Measurements from ENCODE around the gene RARRES2.

GRCh38 chr7:150371131-150371995 is 29.9 kb upstream of the RARRES2 start:
- TF ChIP-seq ZNF501 (CRISPR knock-in tag; IDR thresholded peaks at IDR 0.05) (no peak), ZNF619 (CRISPR knock-in tag; IDR thresholded peaks at IDR 0.05) (no peak), REL (CRISPR knock-in tag; conservative IDR thresholded peaks at IDR 0.05) (no peak), ZNF263 (CRISPR knock-in tag; IDR thresholded peaks at IDR 0.05) (no peak), KLF13 (CRISPR knock-in tag; IDR thresholded peaks at IDR 0.05) (no peak), XBP1 (CRISPR knock-in tag; IDR thresholded peaks at IDR 0.05) (no peak), REPIN1 (CRISPR knock-in tag; IDR thresholded peaks at IDR 0.05; ENCODE audit: borderline replicate concordance, low read depth) (no peak), SIN3A (IDR thresholded peaks at IDR 0.05; ENCODE audit: borderline replicate concordance, low read depth, low read length) (no peak)

Measured in HepG2 (cell line).